ENCODE results near the gene UBE2QL1.

DNA sequence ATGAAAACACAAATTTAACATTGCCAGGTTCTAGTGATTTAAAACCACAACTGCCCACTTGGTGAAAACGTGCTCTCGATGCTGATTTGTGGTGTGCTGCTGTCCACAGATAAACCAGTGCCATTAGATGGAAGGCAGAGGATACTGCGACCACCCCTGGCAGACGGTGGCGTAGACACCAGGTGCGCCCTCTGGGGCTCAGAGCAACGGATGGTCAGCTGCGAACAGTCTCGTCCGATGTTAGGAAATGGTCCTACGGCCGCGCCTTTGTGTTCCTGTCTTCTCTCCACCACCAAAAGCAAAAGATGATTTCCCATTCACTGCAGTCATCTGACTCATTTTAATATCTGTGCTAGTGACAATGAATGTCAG is 43.2 kb downstream of the UBE2QL1 start:
- TF ChIP-seq, protein P1, sequence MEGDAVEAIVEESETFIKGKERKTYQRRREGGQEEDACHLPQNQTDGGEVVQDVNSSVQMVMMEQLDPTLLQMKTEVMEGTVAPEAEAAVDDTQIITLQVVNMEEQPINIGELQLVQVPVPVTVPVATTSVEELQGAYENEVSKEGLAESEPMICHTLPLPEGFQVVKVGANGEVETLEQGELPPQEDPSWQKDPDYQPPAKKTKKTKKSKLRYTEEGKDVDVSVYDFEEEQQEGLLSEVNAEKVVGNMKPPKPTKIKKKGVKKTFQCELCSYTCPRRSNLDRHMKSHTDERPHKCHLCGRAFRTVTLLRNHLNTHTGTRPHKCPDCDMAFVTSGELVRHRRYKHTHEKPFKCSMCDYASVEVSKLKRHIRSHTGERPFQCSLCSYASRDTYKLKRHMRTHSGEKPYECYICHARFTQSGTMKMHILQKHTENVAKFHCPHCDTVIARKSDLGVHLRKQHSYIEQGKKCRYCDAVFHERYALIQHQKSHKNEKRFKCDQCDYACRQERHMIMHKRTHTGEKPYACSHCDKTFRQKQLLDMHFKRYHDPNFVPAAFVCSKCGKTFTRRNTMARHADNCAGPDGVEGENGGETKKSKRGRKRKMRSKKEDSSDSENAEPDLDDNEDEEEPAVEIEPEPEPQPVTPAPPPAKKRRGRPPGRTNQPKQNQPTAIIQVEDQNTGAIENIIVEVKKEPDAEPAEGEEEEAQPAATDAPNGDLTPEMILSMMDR (IDR thresholded peaks at IDR 0.05), result no peak
- TF ChIP-seq POLR2A (IDR thresholded peaks at IDR 0.05), result no peak

All from body of pancreas (tissue), 4 donors.